Thoracic aorta (tissue), 2 donors: ENCODE data around the gene KCNT1. TPM values are rescaled to one million over a fixed set of nuclear protein-coding genes. Genes with fewer than 3 reads are reported as not detected.

Experiments
- ATAC-seq: fragments of 150-250 bp; one replicate; pipeline ENCODE4 v1.8.0; 2017; ENCODE audit warnings: low read depth; ENCODE audit not compliant: insufficient number of reproducible peaks, low FRiP score
- DNase-seq: peaks from one replicate; pipeline ENCODE4 v3.0.0-alpha.2; 2020; ENCODE audit warnings: low spot score
- H3K27ac ChIP-seq, 2 donors: fragments of 200-600 bp; sonication (generic); 1 replicate in 1 of 2; 2 replicates in 1 of 2; pipeline ENCODE4 v1.5.1; 2016; ENCODE audit warnings: mild to moderate bottlenecking in 2 of 2, moderate library complexity in 2 of 2
- H3K27me3 ChIP-seq: fragments of 200-600 bp; sonication (generic); replicated peaks from 2 replicates; pipeline ENCODE4 v1.6.0; 2016; ENCODE audit warnings: mild to moderate bottlenecking; ENCODE audit not compliant: insufficient read depth
- H3K36me3 ChIP-seq: fragments of 200-600 bp; sonication (generic); one replicate; pipeline ENCODE4 v1.5.1; 2016
- H3K4me1 ChIP-seq, 2 donors: fragments of 200-600 bp; sonication (generic); 1 replicate in 1 of 2; 2 replicates in 1 of 2; pipeline versions ENCODE4 v1.5.1 to v1.6.0; 2016; ENCODE audit warnings: low read depth in 2 of 2, mild to moderate bottlenecking in 1 of 2; ENCODE audit not compliant: control insufficient read depth in 1 of 2
- H3K4me3 ChIP-seq: fragments of 200-600 bp; sonication (generic); 2 replicates; pipeline ENCODE4 v1.5.1; 2016; ENCODE audit warnings: mild to moderate bottlenecking
- H3K9me3 ChIP-seq: fragments of 200-600 bp; sonication (generic); 2 replicates; pipeline ENCODE4 v1.5.1; 2016
- CTCF ChIP-seq: fragments of 200-600 bp; sonication (generic); IDR thresholded peaks from one replicate; pipeline ENCODE4 v1.5.1; 2019; ENCODE audit warnings: antibody characterized with exemption
- total RNA-seq, 2 donors: library from RNA; depleted of rRNA; stranded (reverse); fragments of >200 nt; gene quantifications; one replicate each; pipeline versions ENCODE4 v1.1.0 to v1.2.3, GENCODE V29; 2016

The KCNT1 gene
- total RNA-seq, 2 donors from 2014 or later: 0.28 to 0.54 TPM

- no peak overlapping the region for H3K27ac ChIP-seq
- no peaks in the 10 kb centered on the region for H3K9me3 ChIP-seq
- TF ChIP-seq CTCF: no peak
- H3K27me3 ChIP-seq: no peaks in the 10 kb centered on the region
- DNase-seq (no peak), ATAC-seq (no peak)
- H3K4me3 ChIP-seq: no peak overlapping the region
- no peaks in the 10 kb centered on the region for H3K4me1 ChIP-seq
- H3K36me3 ChIP-seq: no peaks in the 10 kb centered on the region
Observed at GRCh38 chr9:135746565-135746964, 44.6 kb downstream of the KCNT1 start.

GRCh38 chr9:135747311-135747710 is 45.3 kb downstream of the KCNT1 start:
- H3K9me3 ChIP-seq: no peaks in the 10 kb centered on the region
- H3K36me3 ChIP-seq: no peaks in the 10 kb centered on the region
- no peaks in the 10 kb centered on the region for H3K4me1 ChIP-seq
- no peak overlapping the region for H3K27ac ChIP-seq
- H3K4me3 ChIP-seq: no peak overlapping the region
- no peak for DNase-seq
- H3K27me3 ChIP-seq: no peaks in the 10 kb centered on the region
- ATAC-seq: no peak
- no peak for TF ChIP-seq CTCF

GRCh38 chr9:135748676-135749075 is 46.7 kb downstream of the KCNT1 start:
- Histone ChIP-seq H3K4me1 (no peaks in the 10 kb centered on the region), H3K9me3 (no peaks in the 10 kb centered on the region), H3K27ac (no peak overlapping the region), H3K4me3 (no peak overlapping the region), H3K36me3 (no peaks in the 10 kb centered on the region), H3K27me3 (no peaks in the 10 kb centered on the region)
- DNase-seq (no peak), ATAC-seq (no peak)
- no peak for TF ChIP-seq CTCF

- TF ChIP-seq CTCF: no peak
- H3K36me3 ChIP-seq: no peaks in the 10 kb centered on the region
- no peaks in the 10 kb centered on the region for H3K4me1 ChIP-seq
- no peaks in the 10 kb centered on the region for H3K9me3 ChIP-seq
- no peak for DNase-seq
- no peaks in the 10 kb centered on the region for H3K27me3 ChIP-seq
- H3K4me3 ChIP-seq: no peak overlapping the region
- ATAC-seq: no peak
- H3K27ac ChIP-seq: no peak overlapping the region
Observed at GRCh38 chr9:135749171-135750045, 47.4 kb downstream of the KCNT1 start.

GRCh38 chr9:135750786-135751185 is 48.8 kb downstream of the KCNT1 start:
- Histone ChIP-seq H3K27ac (no peak overlapping the region), H3K36me3 (no peaks in the 10 kb centered on the region), H3K4me3 (no peak overlapping the region), H3K9me3 (no peaks in the 10 kb centered on the region), H3K4me1 (no peaks in the 10 kb centered on the region), H3K27me3 (no peaks in the 10 kb centered on the region)
- no peak for TF ChIP-seq CTCF
- DNase-seq: no peak
- no peak for ATAC-seq
